ENCODE results near the gene IRF9. TPM values are rescaled to one million over a fixed set of nuclear protein-coding genes. Genes with fewer than 3 reads are reported as not detected.

IRF9 gene
- total and polyA plus RNA-seq, 2 of the 13 experiments (the other 11 are each of a cell fraction or from before 2014, with no cell fraction given) = 14.9 to 49.7 TPM

DNA sequence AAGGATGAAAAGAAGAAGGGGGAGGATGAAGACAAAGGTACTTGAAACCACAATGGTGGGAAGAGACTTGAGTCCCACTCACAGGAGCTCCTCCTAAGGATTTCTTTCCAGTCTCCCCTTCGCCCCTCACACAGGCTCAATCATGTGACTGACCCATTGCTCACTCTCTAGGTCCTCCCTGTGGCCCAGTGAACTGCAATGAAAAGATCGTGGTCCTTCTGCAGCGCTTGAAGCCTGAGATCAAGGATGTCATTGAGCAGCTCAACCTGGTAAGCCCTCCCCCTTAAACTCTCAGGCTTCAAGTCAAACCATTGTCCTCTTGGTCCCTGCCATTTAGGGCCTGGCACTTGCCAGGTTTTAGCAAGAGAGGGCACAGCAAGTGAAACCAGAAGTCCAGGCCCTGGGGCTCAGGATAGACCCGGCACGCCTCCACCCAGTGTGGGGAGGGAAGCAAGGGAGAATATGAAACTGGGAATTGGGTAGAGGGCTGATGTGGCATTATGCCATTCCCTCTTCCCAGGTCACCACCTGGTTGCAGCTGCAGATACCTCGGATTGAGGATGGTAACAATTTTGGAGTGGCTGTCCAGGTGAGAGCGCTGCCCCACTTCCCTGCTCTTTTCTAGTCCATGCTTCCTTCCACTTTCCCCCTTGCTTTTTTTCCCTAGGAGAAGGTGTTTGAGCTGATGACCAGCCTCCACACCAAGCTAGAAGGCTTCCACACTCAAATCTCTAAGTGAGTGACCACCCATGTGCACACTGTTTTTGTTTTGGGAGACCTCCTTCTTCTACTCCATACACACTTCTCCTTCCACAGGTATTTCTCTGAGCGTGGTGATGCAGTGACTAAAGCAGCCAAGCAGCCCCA, 23.3 kb upstream of the IRF9 start (continued):
- TF ChIP-seq BRF2 (CRISPR knock-in tag; IDR thresholded peaks at IDR 0.05) = no peak
- no peak for TF ChIP-seq KDM1A (CRISPR knock-in tag; IDR thresholded peaks at IDR 0.05)
- TF ChIP-seq RARG (CRISPR knock-in tag; IDR thresholded peaks at IDR 0.05; ENCODE audit: low read depth) = no peak
- 0 out of 2 replicates have a peak, but pooled peaks have one; percentile 9 for TF ChIP-seq ZNF350 (CRISPR knock-in tag; IDR thresholded peaks at IDR 0.05; ENCODE audit: borderline replicate concordance, low read depth)
- TF ChIP-seq, protein P1, sequence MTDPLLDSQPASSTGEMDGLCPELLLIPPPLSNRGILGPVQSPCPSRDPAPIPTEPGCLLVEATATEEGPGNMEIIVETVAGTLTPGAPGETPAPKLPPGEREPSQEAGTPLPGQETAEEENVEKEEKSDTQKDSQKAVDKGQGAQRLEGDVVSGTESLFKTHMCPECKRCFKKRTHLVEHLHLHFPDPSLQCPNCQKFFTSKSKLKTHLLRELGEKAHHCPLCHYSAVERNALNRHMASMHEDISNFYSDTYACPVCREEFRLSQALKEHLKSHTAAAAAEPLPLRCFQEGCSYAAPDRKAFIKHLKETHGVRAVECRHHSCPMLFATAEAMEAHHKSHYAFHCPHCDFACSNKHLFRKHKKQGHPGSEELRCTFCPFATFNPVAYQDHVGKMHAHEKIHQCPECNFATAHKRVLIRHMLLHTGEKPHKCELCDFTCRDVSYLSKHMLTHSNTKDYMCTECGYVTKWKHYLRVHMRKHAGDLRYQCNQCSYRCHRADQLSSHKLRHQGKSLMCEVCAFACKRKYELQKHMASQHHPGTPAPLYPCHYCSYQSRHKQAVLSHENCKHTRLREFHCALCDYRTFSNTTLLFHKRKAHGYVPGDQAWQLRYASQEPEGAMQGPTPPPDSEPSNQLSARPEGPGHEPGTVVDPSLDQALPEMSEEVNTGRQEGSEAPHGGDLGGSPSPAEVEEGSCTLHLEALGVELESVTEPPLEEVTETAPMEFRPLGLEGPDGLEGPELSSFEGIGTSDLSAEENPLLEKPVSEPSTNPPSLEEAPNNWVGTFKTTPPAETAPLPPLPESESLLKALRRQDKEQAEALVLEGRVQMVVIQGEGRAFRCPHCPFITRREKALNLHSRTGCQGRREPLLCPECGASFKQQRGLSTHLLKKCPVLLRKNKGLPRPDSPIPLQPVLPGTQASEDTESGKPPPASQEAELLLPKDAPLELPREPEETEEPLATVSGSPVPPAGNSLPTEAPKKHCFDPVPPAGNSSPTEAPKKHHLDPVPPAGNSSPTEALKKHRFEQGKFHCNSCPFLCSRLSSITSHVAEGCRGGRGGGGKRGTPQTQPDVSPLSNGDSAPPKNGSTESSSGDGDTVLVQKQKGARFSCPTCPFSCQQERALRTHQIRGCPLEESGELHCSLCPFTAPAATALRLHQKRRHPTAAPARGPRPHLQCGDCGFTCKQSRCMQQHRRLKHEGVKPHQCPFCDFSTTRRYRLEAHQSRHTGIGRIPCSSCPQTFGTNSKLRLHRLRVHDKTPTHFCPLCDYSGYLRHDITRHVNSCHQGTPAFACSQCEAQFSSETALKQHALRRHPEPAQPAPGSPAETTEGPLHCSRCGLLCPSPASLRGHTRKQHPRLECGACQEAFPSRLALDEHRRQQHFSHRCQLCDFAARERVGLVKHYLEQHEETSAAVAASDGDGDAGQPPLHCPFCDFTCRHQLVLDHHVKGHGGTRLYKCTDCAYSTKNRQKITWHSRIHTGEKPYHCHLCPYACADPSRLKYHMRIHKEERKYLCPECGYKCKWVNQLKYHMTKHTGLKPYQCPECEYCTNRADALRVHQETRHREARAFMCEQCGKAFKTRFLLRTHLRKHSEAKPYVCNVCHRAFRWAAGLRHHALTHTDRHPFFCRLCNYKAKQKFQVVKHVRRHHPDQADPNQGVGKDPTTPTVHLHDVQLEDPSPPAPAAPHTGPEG (CRISPR knock-in tag; IDR thresholded peaks at IDR 0.05) = no peak; the same call in 1 of the 2 replicates
- TF ChIP-seq, protein P2, sequence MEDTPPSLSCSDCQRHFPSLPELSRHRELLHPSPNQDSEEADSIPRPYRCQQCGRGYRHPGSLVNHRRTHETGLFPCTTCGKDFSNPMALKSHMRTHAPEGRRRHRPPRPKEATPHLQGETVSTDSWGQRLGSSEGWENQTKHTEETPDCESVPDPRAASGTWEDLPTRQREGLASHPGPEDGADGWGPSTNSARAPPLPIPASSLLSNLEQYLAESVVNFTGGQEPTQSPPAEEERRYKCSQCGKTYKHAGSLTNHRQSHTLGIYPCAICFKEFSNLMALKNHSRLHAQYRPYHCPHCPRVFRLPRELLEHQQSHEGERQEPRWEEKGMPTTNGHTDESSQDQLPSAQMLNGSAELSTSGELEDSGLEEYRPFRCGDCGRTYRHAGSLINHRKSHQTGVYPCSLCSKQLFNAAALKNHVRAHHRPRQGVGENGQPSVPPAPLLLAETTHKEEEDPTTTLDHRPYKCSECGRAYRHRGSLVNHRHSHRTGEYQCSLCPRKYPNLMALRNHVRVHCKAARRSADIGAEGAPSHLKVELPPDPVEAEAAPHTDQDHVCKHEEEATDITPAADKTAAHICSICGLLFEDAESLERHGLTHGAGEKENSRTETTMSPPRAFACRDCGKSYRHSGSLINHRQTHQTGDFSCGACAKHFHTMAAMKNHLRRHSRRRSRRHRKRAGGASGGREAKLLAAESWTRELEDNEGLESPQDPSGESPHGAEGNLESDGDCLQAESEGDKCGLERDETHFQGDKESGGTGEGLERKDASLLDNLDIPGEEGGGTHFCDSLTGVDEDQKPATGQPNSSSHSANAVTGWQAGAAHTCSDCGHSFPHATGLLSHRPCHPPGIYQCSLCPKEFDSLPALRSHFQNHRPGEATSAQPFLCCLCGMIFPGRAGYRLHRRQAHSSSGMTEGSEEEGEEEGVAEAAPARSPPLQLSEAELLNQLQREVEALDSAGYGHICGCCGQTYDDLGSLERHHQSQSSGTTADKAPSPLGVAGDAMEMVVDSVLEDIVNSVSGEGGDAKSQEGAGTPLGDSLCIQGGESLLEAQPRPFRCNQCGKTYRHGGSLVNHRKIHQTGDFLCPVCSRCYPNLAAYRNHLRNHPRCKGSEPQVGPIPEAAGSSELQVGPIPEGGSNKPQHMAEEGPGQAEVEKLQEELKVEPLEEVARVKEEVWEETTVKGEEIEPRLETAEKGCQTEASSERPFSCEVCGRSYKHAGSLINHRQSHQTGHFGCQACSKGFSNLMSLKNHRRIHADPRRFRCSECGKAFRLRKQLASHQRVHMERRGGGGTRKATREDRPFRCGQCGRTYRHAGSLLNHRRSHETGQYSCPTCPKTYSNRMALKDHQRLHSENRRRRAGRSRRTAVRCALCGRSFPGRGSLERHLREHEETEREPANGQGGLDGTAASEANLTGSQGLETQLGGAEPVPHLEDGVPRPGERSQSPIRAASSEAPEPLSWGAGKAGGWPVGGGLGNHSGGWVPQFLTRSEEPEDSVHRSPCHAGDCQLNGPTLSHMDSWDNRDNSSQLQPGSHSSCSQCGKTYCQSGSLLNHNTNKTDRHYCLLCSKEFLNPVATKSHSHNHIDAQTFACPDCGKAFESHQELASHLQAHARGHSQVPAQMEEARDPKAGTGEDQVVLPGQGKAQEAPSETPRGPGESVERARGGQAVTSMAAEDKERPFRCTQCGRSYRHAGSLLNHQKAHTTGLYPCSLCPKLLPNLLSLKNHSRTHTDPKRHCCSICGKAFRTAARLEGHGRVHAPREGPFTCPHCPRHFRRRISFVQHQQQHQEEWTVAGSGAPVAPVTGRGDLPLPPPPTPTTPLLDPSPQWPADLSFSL (CRISPR knock-in tag; IDR thresholded peaks at IDR 0.05) = no peak
- TF ChIP-seq TGIF2 (CRISPR knock-in tag; IDR thresholded peaks at IDR 0.05) = no peak
- TF ChIP-seq SP5 (CRISPR knock-in tag; IDR thresholded peaks at IDR 0.05; ENCODE audit: borderline replicate concordance, low read depth) = no peak
- TF ChIP-seq ZNF567 (CRISPR knock-in tag; IDR thresholded peaks at IDR 0.05; ENCODE audit: borderline replicate concordance) = 0 out of 2 replicates have a peak, but pooled peaks have one; percentile 73
- TF ChIP-seq MAF1 (CRISPR knock-in tag; IDR thresholded peaks at IDR 0.05; ENCODE audit: borderline replicate concordance) = no peak
- no peak for TF ChIP-seq EP300 (IDR thresholded peaks at IDR 0.05; ENCODE audit: low read depth in 2 of 2, low read length in 2 of 2)
- TF ChIP-seq EP300 (CRISPR knock-in tag; IDR thresholded peaks at IDR 0.05; ENCODE audit: borderline replicate concordance) = 0 out of 2 replicates have a peak, but pooled peaks have one; percentile 28

Data from HepG2 (cell line).